ENCODE data around the gene FBXL19. TPM values are rescaled to one million over a fixed set of nuclear protein-coding genes. Genes with fewer than 3 reads are reported as not detected.

Gene FBXL19
- polyA plus RNA-seq, 3 donors = 0.14 to 7.6 TPM; not detected in 1

- Mint-ChIP-seq H3K9me3 (peaks cover 0 to 2% (median 0%) of the 10 kb centered on the region in 7 donors), H3K4me3 (no peak overlapping the region), H3K27ac (peak overlapping the region in 1 of 7 donors; percentile 43), H3K36me3 (peaks cover 80 to 95% of the 10 kb centered on the region in 2 donors), H3K27me3 (ENCODE audit: low read depth in 3 of 3) (peaks cover 0 to 3% (median 2%) of the 10 kb centered on the region in 3 donors), H3K4me1 (no peaks in the 10 kb centered on the region)
- H4K20me1 ChIP-seq (ENCODE audit: insufficient read depth, low read length) = peaks cover 1% of the 10 kb centered on the region
- intact Hi-C loops (cut with micrococcal nuclease) = no loop called here
- no peak overlapping the region for H2AFZ ChIP-seq (ENCODE audit: insufficient read depth, low read depth, low read length, poor library complexity, severe bottlenecking)
- peak overlapping the region in 1 of 2 donors; percentile 8 for H3K27ac ChIP-seq (ENCODE audit: low read depth in 1 of 2, low read length in 2 of 2)
- H3K4me3 ChIP-seq (replicated peaks in 1 of 3; ENCODE audit: low read depth in 2 of 3, low read length in 3 of 3) = no peak overlapping the region
- H3K9me3 ChIP-seq (replicated peaks in 1 of 2; ENCODE audit: control insufficient read depth in 1 of 2, insufficient read depth in 1 of 2, low read length in 2 of 2) = no peaks in the 10 kb centered on the region
- H3K4me1 ChIP-seq (ENCODE audit: control insufficient read depth in 1 of 2, insufficient read depth in 2 of 2, low read length in 2 of 2) = no peaks in the 10 kb centered on the region
- DNase-seq = no peak
- no peak overlapping the region for H3K4me2 ChIP-seq (replicated peaks; ENCODE audit: extremely low read depth, low read length, poor library complexity, severe bottlenecking)
- TF ChIP-seq, protein P1, sequence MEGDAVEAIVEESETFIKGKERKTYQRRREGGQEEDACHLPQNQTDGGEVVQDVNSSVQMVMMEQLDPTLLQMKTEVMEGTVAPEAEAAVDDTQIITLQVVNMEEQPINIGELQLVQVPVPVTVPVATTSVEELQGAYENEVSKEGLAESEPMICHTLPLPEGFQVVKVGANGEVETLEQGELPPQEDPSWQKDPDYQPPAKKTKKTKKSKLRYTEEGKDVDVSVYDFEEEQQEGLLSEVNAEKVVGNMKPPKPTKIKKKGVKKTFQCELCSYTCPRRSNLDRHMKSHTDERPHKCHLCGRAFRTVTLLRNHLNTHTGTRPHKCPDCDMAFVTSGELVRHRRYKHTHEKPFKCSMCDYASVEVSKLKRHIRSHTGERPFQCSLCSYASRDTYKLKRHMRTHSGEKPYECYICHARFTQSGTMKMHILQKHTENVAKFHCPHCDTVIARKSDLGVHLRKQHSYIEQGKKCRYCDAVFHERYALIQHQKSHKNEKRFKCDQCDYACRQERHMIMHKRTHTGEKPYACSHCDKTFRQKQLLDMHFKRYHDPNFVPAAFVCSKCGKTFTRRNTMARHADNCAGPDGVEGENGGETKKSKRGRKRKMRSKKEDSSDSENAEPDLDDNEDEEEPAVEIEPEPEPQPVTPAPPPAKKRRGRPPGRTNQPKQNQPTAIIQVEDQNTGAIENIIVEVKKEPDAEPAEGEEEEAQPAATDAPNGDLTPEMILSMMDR (IDR thresholded peaks at IDR 0.05) = no peak
- 96% methylated on average over 9 of the region's 14 CpGs for WGBS (ENCODE audit: insufficient coverage)
- no peaks in the 10 kb centered on the region for H3K27me3 ChIP-seq (ENCODE audit: control insufficient read depth in 2 of 2, insufficient read depth in 2 of 2, low read length in 2 of 2)
- H3K9ac ChIP-seq (ENCODE audit: insufficient read depth, low read length, poor library complexity, severe bottlenecking) = no peak overlapping the region
- H3K36me3 ChIP-seq (replicated peaks in 1 of 2; ENCODE audit: control insufficient read depth in 1 of 2, insufficient read depth in 2 of 2, low read length in 2 of 2) = peaks cover 75 to 82% of the 10 kb centered on the region in 2 donors
- H3K79me2 ChIP-seq (ENCODE audit: insufficient read depth, low read length) = no peaks in the 10 kb centered on the region
Observed at GRCh38 chr16:30971298-30971697, 47.9 kb downstream of the FBXL19 start.

DNA sequence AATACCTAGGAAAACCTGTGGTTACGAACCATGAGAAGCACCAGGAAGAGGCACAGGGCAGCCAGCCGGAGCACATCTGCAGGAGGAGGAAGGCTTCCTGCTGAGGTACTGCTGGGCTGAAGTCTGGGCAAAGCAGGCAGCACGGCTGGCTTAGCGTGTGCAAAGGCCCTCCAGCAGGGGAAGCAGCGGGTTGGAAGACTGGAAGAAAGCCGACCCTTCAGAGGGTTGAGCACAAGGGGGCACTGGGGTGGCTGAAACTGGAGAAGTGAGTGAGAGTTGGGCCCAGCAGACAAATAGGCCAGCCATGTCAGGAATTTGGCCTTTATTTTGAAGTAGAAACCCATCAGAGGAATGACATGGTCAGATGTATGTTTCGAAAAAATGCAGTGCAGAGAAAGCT, 49.5 kb downstream of the FBXL19 start:
- no peak overlapping the region for H2AFZ ChIP-seq (ENCODE audit: insufficient read depth, low read depth, low read length, poor library complexity, severe bottlenecking)
- TF ChIP-seq, protein P1 (IDR thresholded peaks at IDR 0.05) = no peak
- H4K20me1 ChIP-seq (ENCODE audit: insufficient read depth, low read length) = no peaks in the 10 kb centered on the region
- Mint-ChIP-seq H3K9me3 (peaks cover 0 to 2% (median 0%) of the 10 kb centered on the region in 7 donors), H3K27me3 (ENCODE audit: low read depth in 3 of 3) (peaks cover 0 to 3% (median 2%) of the 10 kb centered on the region in 3 donors), H3K4me3 (no peak overlapping the region), H3K27ac (peak overlapping the region in 1 of 7 donors; percentile 39), H3K36me3 (peaks cover 80 to 95% of the 10 kb centered on the region in 2 donors), H3K4me1 (no peaks in the 10 kb centered on the region)
- H3K36me3 ChIP-seq (replicated peaks in 1 of 2; ENCODE audit: control insufficient read depth in 1 of 2, insufficient read depth in 2 of 2, low read length in 2 of 2) = peaks cover 74 to 85% of the 10 kb centered on the region in 2 donors
- H3K27ac ChIP-seq (ENCODE audit: low read depth in 1 of 2, low read length in 2 of 2) = no peak overlapping the region
- no peaks in the 10 kb centered on the region for H3K4me1 ChIP-seq (ENCODE audit: control insufficient read depth in 1 of 2, insufficient read depth in 2 of 2, low read length in 2 of 2)
- H3K9ac ChIP-seq (ENCODE audit: insufficient read depth, low read length, poor library complexity, severe bottlenecking) = no peak overlapping the region
- H3K4me2 ChIP-seq (replicated peaks; ENCODE audit: extremely low read depth, low read length, poor library complexity, severe bottlenecking) = no peak overlapping the region
- no peak for DNase-seq
- intact Hi-C loops (cut with micrococcal nuclease) = no loop called here
- H3K27me3 ChIP-seq (ENCODE audit: control insufficient read depth in 2 of 2, insufficient read depth in 2 of 2, low read length in 2 of 2) = no peaks in the 10 kb centered on the region
- H3K9me3 ChIP-seq (replicated peaks in 1 of 2; ENCODE audit: control insufficient read depth in 1 of 2, insufficient read depth in 1 of 2, low read length in 2 of 2) = no peaks in the 10 kb centered on the region
- no peaks in the 10 kb centered on the region for H3K79me2 ChIP-seq (ENCODE audit: insufficient read depth, low read length)
- no peak overlapping the region for H3K4me3 ChIP-seq (replicated peaks in 1 of 3; ENCODE audit: low read depth in 2 of 3, low read length in 3 of 3)
- WGBS (ENCODE audit: insufficient coverage) = 92% methylated on average over 7 of the region's 7 CpGs
